Fibroblast of skin of back (primary cell): ENCODE results near the gene AKR1C8.
"Not testable (repeated sequence)": the region's sequence is repeated elsewhere in the genome, so short reads cannot be mapped to it uniquely, and the experiment has no call there.

Experiments
- DNase-seq: peaks from one replicate; pipeline ENCODE4 v3.0.0-alpha.2; 2013

AKR1C8 gene

GRCh38 chr10:5165738-5166137 lies 19.2 kb downstream of the AKR1C8 start:
- no peak for DNase-seq

DNA sequence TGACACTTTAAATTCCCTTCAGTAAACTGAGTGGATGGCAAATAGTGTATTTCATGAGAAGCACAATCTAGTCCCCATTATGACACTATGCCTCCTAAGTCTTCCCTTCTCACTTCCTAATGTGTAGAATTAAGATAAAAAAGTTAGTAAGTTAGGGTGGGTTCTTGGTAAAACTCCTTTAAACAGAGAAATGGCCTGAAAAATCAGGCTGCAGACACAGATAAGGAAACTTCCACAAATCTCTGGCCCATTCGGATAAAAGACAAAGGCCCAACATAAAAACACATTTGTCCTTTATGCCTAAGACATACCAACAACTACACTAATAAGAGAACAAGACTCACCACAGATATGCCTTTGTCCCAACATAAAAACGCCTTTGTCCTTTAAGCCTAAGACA lies 21.5 kb downstream of the AKR1C8 start:
- DNase-seq = no peak

- no peak for DNase-seq
These were observed 25.8 kb downstream of the AKR1C8 start for GRCh38 chr10:5159126-5159525.

- DNase-seq = no peak
These were observed 27.4 kb downstream of the AKR1C8 start for GRCh38 chr10:5157501-5157900.

DNA sequence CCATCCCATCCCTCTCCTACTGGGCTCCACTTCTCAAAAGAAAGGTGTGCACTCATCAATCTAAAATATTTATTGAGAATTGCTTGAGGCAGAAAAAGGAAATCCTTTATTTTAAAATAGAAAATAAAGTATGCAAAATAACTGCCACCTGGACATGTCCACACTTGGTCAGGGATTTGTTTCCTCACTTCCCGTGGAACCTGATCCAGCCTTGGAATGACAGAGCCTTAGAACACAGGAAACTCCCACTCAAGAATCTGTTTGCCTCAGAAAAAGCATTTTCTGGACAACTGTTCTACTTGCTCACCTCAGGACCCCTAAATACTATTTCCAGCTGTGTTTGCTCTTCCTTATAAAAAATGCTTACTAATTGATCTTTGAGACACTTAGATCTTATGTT lies 29.0 kb downstream of the AKR1C8 start:
- no peak for DNase-seq

DNA sequence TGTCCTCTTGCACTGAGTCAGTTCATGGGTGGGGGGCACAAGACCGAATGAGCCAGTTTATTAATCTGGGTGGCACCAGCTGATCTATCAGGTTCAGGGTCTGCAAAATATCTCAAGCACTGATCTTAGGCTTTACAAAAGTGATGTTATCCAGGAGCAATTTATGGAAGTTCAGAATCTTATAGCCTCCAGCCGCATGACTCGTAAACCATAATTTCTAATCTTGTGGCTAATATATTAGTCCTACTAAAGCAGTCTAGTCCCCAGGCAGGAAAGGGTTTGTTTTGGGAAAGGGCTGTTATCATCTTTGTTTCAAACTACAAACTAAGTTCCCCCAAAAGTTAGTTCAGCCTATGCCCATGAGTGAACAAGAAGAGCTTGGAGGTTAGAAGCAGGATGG lies 33.9 kb downstream of the AKR1C8 start:
- no peak for DNase-seq

DNA sequence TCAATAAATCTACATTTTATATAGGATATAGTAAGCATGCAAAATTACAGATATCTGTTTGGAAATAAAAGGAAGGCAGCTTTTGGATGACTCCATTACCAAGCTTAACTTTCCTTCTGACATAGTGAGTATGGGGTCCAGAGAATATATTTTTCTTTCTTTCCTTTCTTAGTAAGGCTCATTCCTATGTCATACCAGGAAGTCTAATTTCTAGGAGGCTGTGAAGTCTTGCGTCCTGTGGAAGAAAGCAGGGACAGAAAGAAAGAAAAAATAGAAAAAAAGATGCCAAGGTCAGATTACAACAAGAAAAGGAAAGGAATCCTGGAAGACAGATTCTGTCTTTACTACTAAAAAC lies 36.3 kb downstream of the AKR1C8 start:
- no peak for DNase-seq

DNA sequence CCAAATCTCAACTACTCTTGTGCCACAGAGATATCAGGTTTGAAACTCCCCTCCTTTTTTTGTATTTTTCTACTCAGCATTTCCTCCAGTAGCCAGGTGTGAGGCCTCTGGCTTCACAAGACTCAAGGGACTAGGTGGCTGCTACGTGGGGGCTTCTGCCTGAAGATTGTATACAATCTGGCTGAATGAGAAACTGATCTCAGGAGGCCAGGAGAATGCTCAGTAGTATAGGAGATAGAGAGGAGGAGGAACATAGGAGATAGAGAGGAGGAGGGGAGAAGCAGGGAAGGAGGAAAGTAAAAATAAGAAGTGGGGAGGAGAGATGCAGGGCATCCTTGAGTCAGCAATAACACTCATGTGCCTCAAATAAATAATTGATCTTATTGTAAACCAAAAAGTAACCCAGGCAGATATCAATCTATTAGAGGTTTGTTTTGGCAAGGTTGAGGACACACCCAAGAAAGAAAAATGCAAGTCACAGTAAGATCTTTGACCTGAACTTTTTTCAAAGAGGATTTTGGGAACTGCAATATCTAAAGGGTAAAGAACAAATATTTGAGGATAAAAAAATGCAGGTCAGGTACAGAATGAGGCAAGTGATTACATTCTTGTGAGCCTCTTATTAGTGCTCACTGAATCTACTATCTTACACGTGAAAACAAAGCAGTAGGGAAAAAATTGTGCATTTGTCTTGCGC lies 36.8 kb downstream of the AKR1C8 start:
- no peak for DNase-seq

- DNase-seq = no peak
These were observed 37.5 kb downstream of the AKR1C8 start for GRCh38 chr10:5147255-5147980.

DNA sequence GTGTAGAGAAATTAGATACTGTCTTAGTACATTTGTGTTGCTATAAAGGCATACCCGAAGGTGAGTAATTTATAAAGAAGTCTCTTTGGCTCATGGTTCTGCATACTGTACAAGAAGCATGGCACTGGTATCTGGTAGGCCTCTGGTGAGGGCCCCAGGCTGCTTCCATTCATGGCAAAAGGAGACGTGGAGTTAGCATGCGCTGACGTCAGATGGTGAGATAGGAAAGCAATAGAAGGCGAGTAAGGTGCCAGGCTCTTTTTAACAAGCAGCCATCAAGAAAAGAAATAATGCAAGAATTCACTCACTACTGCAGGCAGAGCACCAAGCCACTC lies 38.1 kb downstream of the AKR1C8 start:
- DNase-seq = no peak

- DNase-seq = no peak
These were observed 41.8 kb downstream of the AKR1C8 start for GRCh38 chr10:5143137-5143536.

DNA sequence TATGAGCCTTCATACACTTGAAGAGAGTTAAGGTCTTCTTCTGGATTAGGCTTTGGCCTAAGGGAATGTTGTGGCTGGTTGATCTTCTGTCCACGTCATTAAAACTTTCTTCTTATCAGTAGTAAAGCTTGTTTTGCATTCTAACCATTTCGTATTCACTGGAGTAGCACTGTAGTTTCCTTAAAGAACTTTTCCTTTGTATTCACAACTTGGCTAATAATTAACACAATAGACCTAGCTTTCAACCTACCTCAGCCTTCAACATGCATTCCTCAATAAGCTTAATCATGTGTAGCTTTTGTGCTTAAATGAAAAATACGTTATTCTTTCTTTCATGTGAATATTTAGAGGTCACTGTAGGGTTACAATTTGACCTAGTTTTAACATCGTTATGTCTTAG lies 42.8 kb downstream of the AKR1C8 start:
- no peak for DNase-seq

DNA sequence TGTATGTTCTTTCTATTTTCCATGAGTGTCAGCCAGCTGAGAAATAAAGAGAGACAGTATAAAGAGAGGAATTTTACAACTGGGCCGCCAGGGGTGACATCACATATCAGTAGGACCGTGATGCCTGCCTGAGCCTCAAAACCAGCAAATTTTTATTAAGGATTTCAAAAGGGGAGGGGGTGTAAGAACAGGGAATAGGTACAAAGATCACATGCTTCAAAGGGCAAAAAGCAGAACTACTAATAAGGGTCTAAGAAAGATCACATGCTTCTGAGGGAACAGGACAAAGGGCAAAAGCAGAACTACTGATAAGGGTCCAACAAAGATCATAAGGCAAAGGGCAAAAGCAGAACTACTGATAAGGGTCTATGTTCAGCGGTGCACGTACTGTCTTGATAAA lies 47.3 kb downstream of the AKR1C8 start:
- DNase-seq = not testable (repeated sequence)

GRCh38 chr10:5136468-5137087 lies 48.4 kb downstream of the AKR1C8 start:
- no peak for DNase-seq

DNA sequence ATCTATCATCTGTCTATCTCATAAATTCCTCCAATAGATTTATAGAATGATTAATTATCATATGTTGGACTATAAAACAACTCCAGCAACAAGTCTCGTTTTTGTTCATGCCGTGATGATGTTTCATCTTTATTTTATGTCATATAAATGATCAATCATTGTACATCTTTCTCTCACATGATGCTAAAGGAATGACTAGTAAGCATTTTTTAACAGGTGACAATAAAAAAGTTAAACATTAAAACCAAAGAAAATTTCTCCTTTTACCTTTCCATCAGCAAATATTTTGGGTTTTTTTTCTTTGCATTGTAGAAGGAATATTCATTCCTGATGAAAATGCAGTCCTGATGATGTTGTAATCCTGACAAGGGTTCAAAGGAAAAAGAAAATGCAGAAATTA lies 49.4 kb downstream of the AKR1C8 start:
- no peak for DNase-seq

- DNase-seq = no peak
These were observed 59.5 kb downstream of the AKR1C8 start for GRCh38 chr10:5125315-5126044.

GRCh38 chr10:5123886-5124285 lies 61.1 kb downstream of the AKR1C8 start:
- DNase-seq = no peak

- not testable (repeated sequence) for DNase-seq
These were observed 65.0 kb downstream of the AKR1C8 start for GRCh38 chr10:5119997-5120396.

- no peak for DNase-seq
These were observed 67.9 kb downstream of the AKR1C8 start for GRCh38 chr10:5117026-5117425.

DNA sequence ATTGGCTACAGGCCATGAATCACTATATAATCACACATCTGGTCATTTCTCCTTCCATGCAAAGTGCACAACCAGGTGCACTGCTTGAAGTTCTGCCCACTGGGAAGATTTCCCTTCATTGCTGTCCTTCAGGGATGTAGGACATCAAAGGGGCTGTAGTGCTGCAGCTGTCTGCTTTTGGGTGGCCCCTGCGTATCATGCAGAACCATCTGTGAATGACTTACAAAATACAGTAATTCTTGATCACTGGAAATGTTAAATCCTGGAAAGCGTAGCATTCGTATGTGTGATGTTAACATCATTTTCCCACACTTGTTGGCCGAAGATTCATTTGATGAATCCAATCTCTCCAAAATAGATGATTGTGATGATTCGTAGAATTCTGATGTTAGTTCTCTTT lies 68.3 kb downstream of the AKR1C8 start:
- DNase-seq = no peak

GRCh38 chr10:5109861-5110260 lies 75.1 kb downstream of the AKR1C8 start:
- not testable (repeated sequence) for DNase-seq

DNA sequence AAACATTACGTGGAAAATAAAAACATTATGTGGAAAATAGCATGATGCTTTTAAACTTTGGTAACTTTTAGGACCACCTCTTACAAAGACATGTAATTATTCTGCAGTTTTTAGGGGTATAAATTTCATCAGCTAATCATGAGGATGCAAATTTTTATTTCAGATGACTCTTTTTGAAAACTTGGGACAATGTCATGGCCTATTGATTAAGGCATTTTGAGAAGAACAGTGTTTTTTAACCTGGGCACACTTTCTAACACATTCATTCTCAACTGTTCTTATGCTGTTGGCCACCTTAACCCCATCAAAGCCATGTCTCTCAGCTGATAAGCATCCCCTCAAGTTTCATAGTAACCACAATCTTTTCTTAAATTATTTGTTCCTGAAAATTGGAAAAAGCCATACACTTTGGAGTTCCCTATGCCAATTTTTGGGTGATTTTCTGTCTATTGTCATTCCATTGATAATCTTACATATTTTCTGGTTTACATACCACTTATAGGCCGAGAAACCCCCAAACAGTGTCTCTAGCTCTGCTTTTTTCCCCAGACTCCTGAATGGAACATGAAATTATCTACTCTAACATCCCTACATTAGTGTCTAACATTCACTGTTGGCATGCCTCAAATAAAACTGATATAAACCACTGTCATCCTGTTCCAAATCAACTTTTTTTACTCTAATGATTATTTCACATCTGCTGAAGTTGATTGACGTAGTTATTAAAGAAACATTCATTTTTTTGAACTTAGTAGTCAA lies 76.1 kb downstream of the AKR1C8 start:
- no peak for DNase-seq
